Retina (tissue), 1 donor: ENCODE results near the gene CDKAL1.

ENCODE experiments used
- DNase-seq: peaks from one replicate; pipeline ENCODE4 v3.0.0-alpha.2; 2016

The CDKAL1 gene

GRCh38 chr6:20991910-20992309, 457.7 kb downstream of the CDKAL1 start:
- DNase-seq, result no peak

- no peak for DNase-seq
Measured at GRCh38 chr6:20996099-20996498, 461.8 kb downstream of the CDKAL1 start.

- no peak for DNase-seq
Measured at GRCh38 chr6:20997143-20997769, 463.0 kb downstream of the CDKAL1 start.

GRCh38 chr6:20997770-20998147, 463.5 kb downstream of the CDKAL1 start:
- no peak for DNase-seq

- no peak for DNase-seq
Measured at GRCh38 chr6:20998748-20999448, 464.6 kb downstream of the CDKAL1 start.

- DNase-seq, result no peak
Measured at GRCh38 chr6:21000331-21000801, 466.1 kb downstream of the CDKAL1 start.

GRCh38 chr6:21001736-21002135, 467.5 kb downstream of the CDKAL1 start:
- DNase-seq, result no peak

GRCh38 chr6:21003780-21004541, 469.7 kb downstream of the CDKAL1 start:
- no peak for DNase-seq

- DNase-seq, result no peak
Measured at GRCh38 chr6:21005816-21006570, 471.7 kb downstream of the CDKAL1 start.

GRCh38 chr6:21019614-21020013, 485.4 kb downstream of the CDKAL1 start:
- DNase-seq, result no peak

- DNase-seq, result peak; percentile 43
Measured at GRCh38 chr6:21022343-21023107, 488.3 kb downstream of the CDKAL1 start.

GRCh38 chr6:21023210-21023609, 489.0 kb downstream of the CDKAL1 start:
- DNase-seq, result no peak

GRCh38 chr6:21024616-21025015, 490.4 kb downstream of the CDKAL1 start:
- no peak for DNase-seq

GRCh38 chr6:21026576-21027273, 492.5 kb downstream of the CDKAL1 start:
- DNase-seq, result no peak

- no peak for DNase-seq
Measured at GRCh38 chr6:21027507-21027906, 493.2 kb downstream of the CDKAL1 start.

- no peak for DNase-seq
Measured at GRCh38 chr6:21031182-21031581, 496.9 kb downstream of the CDKAL1 start.

- DNase-seq, result no peak
Measured at GRCh38 chr6:21033084-21033483, 498.8 kb downstream of the CDKAL1 start.

GRCh38 chr6:21033575-21034026, 499.3 kb downstream of the CDKAL1 start:
- no peak for DNase-seq

GRCh38 chr6:21034345-21034744, 500.1 kb downstream of the CDKAL1 start:
- DNase-seq, result no peak

- no peak for DNase-seq
Measured at GRCh38 chr6:21037453-21037852, 503.2 kb downstream of the CDKAL1 start.

GRCh38 chr6:21039926-21040325, 505.7 kb downstream of the CDKAL1 start:
- no peak for DNase-seq
